AG20443 (cell line): ENCODE results near the gene ITGB5.

Source experiments
- DNase-seq: peaks from one replicate; pipeline ENCODE4 v3.0.0; 2012; ENCODE audit warnings: low spot score, mixed read lengths

Gene ITGB5

DNA sequence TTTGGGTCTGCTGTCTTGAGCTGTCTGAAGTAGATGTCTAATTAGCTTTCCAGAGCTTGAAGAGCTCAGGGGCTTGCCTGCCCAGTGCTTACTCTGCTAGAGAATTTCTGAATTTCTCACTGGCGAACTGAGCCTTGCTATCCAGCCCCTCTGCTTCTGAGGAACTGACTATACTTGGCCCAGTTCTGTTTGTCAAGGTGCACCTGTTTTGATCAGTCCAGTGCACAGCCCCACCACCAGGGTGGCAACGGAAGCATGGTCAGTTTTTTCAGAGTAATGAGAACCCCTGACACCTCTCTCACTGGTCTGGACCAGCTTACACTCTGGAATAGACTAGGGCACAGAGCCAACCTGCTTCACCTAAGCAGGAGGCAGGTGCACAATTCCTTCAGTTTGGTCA lies 25.2 kb downstream of the ITGB5 start:
- DNase-seq: no peak

DNA sequence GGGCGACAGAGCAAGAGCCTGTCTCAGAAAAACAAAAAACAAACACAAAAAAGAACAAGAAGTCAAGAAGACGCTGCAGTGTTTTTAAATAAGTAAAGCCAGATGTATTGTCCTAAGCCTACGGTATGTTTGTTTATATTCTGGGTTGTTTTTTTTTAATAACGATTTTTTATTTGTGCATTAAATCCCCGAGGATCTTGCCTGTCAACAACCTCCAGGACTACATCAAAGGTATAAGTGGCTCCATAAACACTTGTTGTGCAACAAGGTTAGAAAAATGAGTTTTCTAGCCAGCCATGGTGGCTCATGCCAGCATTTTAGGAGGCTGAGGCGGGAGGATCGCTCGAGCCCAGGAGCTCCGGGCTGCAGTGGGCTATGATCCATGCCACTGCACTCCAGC lies 26.1 kb downstream of the ITGB5 start:
- no peak for DNase-seq

DNA sequence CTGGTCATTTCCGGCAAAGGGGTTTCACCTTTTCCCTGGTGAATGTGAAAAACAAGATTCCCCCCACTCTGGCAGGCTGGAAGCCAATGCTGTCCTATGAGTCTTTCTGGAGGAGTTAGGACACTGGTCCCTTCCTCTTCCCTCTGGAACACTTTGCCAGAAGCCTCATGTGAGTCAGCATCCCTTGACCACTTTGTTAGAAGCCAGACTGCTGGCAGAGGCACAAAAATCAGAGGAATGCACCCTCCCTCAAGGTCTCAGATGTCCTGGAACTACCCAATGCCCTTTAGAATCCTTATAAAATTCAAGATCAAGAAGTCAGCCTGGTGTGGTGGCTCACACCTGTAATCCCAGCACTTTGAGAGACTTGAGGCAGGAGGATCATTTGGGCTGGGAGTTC lies 26.6 kb downstream of the ITGB5 start:
- DNase-seq: peak; percentile 91

DNA sequence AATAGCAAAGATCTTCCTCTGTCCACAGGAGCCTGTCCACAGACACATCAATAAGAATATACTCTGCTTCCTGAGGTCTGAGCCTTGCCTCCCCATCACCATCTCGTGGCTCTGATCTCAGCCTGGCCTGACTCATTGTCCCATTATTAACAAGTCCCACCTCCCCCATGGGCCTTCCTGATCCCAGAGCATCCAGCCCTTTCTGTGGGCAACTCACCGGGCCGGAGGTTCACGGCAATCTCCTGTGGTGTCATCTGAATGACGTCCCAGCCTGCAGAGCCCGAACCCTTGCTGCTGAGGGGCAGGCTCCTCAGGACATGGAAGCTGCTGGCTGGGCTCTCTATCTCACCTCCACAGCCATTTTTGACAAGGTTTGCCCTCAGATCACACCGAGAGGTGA lies 28.1 kb downstream of the ITGB5 start:
- peak; percentile 65 for DNase-seq

DNA sequence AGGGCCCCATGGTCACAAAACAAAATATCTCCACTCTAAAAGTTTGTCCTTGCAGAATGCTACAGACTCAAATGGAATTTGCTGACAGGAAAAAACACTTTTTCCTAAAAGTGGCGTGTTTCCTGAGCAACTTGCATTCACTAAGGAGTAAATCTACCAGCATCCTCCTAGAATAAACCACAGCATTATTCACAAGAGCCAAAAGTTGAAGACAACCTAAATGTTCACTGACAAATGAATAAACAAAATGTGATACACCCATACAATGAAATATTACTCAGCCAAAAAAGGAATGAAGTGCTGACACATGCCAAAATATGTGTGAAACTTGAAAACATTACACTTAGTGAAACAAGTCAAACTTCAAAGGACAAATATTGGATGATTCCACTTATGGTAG lies 28.9 kb downstream of the ITGB5 start:
- peak; percentile 25 for DNase-seq

DNA sequence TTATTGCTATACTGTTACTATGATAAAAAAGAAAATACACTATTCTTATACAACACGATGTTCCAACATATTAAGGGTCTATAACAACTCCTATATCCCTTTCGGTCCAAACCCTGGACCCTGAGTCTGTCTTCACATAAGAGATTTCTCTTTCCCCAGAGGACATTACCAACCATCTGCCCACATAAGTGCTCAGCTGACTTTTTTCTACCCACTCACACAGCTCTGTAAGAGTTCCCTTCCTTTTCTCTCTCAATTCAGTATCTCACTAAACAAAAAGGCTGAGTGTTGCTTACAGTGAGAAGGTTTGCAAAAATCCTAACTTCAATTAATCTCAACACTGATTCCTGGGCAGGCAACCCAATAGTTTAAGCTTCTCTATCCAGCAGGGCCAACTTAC lies 30.5 kb downstream of the ITGB5 start:
- DNase-seq: no peak

DNA sequence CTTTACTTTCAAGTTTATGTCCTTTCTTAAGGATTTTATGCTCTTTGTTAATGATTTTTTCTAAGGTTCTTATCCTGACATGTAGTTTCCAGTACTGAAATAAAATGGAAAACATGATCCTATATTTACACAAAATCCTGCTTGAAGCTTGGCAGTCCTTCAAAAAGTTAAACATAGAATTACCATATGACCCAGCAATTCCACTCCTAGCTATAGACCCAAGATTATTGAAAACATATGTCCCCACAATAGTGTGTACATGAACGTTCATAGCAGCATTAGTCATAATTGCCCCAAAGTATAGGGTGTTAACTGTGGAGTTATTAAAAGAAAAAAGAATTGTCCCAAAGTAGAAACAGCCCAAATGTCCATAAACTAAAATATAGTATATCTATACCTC lies 33.2 kb downstream of the ITGB5 start:
- DNase-seq: no peak

DNA sequence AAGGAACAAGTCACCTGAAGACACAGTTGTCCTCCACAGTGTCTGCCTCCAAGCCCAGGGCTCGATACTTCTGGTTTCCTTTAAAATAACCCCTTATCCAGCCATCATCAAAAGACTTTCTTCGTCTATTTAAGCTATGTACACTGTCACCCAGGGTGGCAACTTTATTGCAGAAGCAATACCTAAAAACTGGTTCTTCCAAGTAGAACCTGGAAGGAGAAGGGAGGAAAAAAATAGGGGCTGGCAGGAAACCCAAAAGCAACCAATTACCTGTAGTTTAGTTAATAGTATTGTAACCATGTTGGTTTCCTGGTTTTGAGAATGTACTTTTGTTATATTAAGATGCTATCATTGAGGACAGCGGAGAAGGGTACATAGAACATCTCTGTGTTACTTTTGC lies 33.7 kb downstream of the ITGB5 start:
- no peak for DNase-seq

DNA sequence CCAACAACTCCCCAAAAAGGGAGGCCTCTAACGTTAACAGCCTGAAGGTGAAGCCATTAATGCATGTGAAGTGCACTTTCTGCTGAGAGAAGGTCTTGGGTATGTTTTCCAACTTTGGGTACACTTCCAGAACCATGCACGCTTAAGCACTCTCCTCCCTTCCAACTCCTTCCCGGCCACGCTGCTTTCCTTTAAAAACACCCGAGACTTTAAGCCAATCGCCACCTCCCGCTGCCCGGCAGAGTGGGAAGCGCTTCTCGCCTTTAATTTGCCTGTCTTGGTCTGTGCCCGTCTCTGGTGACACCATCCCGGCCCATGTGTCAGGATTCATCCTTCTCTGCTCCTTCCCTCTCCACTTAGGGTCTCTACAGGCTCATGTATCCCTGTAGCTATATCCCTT lies 35.3 kb downstream of the ITGB5 start:
- DNase-seq: no peak

DNA sequence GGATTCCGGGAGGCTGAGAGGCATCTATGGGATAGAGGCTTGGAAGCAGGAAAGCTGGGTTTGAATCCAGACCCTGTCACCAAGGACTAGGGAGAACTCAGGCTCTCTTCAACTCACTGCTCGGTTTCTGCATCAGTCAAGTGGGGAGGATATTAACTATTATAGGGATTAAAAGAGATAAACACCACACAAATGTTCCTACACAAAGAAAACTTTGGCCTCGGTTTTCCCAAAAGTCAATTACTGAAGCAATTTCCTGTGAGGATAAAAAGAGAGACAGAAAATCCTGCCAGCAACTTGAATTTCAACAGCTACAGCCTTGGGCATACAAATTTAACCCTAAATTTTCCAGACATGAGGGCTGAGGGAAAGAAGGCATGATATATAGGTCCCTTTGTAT lies 36.0 kb downstream of the ITGB5 start:
- DNase-seq: no peak

DNA sequence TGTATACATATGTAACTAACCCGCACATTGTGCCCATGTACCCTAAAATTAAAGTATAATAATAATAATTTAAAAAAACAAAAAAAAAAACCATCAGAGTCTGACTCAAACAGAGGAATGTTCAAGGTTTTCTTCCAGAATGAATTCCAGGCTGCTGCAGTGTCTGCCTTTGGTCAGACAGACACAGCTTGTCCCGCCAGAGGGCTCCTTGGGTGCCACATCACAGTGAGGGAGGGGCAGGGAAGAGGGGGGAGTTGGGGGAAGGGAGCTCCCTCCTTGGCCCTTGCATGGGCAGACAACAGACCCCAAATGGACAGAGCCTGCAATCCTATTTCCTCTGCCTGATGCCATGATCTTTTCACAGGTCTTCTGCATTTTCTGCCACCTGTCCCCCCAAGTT lies 36.5 kb downstream of the ITGB5 start:
- DNase-seq: peak; percentile 86

DNA sequence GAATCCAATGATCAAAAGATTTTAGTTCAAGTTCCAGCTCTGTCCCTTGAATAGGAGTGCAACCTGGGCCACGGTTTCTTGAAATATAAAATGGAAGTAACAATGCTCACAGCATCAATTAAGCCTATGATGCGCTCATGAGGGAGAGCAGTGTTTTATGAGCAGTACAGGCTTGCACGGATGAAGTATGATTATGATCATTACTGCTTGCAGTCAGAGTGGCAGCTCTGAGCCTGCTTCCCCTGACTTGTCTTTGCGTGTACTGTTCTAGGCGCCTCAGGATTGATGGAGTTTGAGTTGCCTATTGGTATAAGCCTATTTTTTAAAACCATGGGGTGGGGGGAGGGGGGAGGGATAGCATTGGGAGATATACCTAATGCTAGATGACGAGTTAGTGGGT lies 37.0 kb downstream of the ITGB5 start:
- no peak for DNase-seq

DNA sequence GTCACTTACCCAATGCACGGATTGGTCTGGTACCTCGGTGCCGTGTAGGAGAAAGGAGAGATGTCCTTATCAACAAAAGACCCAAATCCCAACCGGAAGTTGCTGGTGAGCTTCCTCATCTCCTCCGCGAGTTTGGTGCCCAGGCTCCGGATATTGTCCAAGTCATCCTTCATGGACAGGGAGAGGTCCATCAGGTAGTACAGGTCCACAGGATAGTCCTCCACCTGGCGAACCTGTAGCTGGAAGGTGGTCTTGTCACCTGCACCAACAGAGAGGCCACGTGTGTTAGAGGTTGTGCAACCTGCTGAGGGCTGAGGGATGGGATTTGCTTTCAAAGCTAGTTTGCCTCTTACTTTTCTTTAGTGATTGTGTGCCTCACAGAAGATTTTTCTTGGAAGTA lies 38.9 kb downstream of the ITGB5 start:
- no peak for DNase-seq

DNA sequence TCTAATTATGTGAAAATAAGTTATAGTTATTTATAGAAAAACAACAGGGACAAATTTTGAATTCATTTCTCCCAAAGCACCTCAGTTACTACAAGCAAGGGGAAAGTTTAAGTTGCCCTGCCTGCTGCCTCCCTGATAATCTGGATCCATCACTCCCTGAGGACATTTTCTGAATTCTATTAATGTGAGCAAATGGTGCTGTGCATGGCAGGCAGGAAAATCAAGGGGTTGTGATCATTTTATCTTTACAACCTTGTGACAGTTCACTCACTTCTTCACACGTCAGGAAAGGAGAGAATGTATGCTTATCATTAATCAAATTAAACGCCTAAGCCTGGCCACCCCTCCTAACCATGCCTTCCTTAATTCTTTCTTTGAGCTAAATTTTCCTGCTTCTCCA lies 39.3 kb downstream of the ITGB5 start:
- DNase-seq: no peak

DNA sequence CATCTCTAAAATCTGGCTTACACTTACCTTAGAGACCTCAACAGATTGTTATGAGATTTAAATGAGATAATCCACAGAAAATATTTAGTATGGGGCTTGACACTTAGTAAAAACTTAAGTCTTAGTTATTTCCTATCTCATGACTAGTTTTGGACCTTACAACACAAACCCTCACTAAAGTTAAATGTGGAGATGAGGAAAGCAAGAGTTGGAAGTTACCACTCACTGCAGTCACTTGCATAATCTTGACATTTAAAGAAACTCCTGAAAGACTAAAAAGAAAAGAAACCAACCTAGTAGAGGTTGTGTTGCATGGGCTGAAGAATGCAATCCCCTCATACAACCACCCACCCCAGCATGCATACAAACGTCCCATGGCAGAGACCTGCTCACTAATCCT lies 40.1 kb downstream of the ITGB5 start:
- no peak for DNase-seq

DNA sequence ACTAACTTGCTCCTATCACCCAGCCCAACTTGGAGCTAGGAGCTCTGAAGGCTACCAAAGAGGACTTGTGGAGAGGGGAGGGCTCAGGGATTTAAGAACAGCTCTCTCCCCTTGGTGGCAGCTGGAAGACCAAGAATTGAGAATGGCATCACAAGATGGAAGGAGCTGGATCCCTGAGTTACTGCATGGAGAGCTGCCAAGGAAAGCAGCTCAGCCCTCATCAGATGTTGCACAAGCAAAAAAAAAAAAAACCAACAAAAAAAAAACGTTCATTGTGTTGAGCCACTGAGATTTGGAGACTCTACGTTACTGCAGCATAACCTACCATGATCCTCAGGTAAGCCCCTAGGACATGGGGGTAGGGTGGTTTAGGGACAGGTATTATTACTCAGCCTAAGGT lies 41.0 kb downstream of the ITGB5 start:
- peak; percentile 64 for DNase-seq

DNA sequence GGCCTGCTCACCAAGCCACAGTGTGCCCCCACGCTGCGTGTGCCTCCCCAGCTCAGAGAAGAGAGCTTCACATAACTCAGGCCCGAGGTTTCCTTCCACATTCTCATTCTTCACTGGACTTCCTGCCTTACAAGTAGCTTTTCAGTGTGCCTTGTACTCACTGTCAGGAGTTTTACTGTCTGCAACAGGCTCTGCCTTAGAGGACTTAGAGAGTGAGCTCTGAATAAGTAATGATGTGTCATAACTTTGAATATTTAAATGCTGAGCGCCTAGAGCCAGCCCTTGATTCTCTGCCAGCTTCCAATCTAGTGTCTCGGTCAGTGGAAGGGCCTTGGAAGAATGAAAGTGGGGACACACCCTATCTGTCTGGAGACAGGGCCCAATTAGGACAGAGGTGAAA lies 41.8 kb downstream of the ITGB5 start:
- peak; percentile 84 for DNase-seq

DNA sequence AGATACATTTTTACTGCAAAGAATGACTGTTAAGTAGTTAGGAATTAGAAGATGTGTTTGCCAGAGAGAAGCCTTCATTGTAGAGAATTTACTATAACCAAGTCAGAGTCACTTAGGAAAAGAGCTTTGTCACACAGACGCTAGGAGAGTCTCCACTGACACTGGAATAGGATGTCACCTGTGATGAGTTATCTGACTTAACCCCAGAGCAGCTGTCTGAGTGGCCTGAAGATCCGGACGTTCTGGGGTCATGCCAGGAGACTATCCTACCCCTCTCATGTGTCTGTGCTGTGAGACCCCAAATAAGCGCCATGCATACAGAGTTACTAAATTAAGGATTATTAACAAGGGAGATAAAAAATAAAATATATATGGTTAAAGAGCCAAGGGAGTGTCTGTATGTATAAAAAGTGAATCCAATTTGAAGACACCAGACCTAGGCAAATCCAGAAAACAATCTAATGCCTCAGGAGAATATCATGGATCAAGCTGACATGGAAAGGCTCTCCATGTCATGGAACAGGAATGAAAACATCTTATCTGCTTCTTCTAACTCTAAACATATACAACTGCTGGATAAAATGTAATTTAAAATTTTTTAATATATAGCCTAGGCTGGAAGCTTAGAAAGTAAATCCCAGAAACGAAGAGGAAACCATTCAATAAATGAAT lies 43.5 kb downstream of the ITGB5 start:
- DNase-seq: no peak

DNA sequence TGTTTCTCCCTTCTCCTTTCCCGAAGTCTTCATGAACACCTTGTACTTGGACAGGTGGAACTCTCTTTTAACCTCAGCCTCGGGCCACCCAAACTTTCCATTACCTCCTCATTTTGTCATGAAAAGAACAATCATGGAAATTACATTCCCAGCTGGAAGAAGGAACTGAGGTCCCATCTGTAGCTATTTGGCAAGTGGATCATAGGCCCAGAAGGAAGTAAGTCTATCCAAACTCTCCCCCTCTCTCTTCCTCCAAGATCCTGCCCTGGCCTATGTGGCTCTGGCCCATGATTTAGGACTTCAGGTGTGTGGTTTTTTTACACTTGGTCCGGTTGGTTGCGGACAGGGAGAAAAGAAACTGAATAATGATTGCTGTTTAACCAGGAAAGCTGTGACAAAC lies 44.1 kb downstream of the ITGB5 start:
- DNase-seq: no peak

DNA sequence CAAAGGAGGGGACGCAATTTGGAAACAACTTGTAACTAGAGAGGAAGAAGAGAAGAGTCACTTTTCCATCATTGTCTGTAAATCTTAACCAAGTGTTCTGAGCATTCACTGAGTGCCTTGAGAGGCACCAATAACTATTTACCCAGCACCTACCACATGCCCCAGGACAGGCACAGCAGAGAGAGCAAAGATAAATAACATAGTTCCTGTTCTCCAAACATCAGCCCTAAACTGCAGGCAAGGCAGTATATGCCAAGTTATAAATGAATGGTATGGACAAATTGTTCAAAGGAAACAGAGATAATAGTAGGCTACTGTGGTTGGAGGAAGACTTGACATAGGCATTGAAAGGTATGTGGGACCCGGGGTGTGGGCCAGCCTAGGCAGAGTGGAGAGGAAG lies 45.6 kb downstream of the ITGB5 start:
- no peak for DNase-seq

DNA sequence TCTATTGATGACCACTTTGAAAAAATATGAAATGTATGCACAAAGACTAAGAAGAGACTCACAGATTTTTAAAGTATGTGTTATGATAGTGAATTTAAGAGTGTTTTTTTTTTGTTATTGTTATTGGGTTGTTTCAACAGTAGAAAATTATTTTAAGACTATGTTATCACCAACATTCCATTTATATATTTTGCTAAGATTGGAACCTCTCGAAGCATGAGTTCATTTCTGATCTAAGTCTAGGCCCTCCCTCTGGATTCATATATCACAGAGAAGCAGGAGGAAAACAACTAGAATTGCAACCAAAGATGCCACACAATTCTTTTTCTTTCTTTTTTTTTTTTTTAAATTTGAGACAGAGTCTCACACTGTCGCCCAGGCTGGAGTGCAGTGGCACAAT lies 46.8 kb downstream of the ITGB5 start:
- no peak for DNase-seq

DNA sequence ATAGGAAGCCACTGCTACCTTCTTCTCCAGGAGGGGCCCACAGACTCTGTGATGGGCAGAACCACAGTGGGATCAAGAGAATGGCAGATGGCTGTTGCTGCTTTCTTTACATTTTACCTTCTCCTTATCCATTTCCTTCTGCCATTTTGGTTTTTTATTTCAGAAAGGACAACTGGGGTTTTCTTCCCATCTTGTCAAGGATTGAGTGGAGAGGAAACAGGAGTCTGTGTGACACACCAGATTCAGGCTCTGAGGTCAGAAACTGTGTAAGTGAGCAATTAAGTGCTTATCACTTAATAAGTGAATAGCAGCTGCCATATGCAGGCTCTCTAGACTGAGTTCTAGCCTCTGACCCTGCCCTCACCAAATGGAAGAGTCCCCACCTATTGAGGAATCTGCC lies 47.3 kb downstream of the ITGB5 start:
- DNase-seq: no peak

DNA sequence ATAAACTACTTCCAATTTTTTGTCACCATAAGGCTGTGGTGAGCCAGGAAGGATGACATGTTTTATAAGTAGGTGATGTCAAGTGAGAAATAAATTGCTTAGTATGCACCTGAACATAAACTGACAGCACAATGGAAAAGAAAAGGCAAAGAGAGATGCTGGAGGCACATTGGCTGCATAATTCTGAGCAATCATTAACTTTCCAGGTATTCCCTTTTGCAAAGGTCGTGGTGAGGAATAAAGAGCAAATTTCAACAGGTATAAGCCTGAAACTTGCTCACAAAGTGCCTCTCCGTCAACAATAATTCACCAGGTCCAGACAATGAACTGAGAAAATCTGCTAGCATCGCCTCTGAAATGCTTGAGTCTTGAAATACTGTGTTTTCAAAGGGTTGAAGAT lies 48.2 kb downstream of the ITGB5 start:
- DNase-seq: no peak

DNA sequence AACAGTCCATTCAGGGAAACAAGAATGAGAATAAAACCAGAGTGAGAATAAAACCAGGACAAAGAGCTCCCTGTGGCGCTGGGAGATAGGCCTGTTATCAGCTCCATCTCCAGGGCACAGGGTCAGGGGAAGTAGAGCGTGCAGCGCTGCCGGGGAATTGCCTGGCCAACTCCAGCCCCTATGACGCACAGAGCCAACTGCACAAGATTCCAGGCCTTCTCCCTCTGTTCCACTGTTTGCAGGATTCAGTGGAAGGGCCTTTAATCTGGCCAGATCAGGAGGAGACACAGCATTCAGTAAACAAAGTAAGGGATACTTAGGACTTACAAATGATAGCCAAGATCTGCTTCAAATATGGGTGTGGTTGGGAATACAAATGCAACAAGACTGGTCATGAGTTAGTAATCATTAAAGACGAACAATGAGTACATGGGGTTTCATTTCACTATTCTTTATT lies 49.4 kb downstream of the ITGB5 start:
- DNase-seq: peak; percentile 78

DNA sequence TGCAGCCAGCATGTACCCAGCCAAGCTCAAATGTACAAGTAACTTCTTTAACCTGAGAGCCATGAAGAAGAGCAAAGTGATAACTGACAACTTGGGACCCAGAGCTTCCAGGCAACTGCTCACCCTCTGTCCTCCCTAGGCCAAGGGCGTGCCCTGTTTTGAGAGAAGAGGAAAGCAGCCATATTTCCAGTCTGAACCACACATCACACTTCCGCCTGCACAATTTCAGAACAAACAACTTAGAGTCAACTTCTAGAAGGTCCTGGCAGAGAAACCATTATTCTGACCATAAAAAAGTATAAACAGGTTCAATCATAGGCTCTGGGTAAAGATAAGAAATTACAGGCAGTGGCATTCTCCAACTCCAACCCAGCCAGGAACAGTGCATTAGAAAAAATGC lies 50.1 kb downstream of the ITGB5 start:
- no peak for DNase-seq
